Ishikawa (cell line): Measurements from ENCODE around the gene IL1RN.
A peak's percentile ranks its signal among the peaks of the same experiment; 100 is the strongest.

Source experiments
- CEBPB ChIP-seq: IDR thresholded peaks from 2 replicates; pipeline ENCODE4 v1.6.1; 2012
- CREB1 ChIP-seq: IDR thresholded peaks from 2 replicates; pipeline ENCODE4 v1.6.1; 2012; ENCODE audit warnings: low read depth
- EGR1 ChIP-seq: IDR thresholded peaks from 2 replicates; pipeline ENCODE4 v1.6.1; 2012
- EP300 ChIP-seq: IDR thresholded peaks from 2 replicates; pipeline ENCODE4 v1.6.1; 2012; ENCODE audit warnings: borderline replicate concordance
- FOXM1 ChIP-seq: IDR thresholded peaks from 2 replicates; pipeline ENCODE4 v1.6.1; 2012; ENCODE audit warnings: low read depth, borderline replicate concordance
- NFIC ChIP-seq: IDR thresholded peaks from 2 replicates; pipeline ENCODE4 v1.6.1; 2012
- RAD21 ChIP-seq: IDR thresholded peaks from 2 replicates; pipeline ENCODE4 v1.6.1; 2012; ENCODE audit warnings: low read depth
- TAF1 ChIP-seq: IDR thresholded peaks from 2 replicates; pipeline ENCODE4 v1.6.1; 2012; ENCODE audit warnings: low read depth, mild to moderate bottlenecking
- TCF12 ChIP-seq: IDR thresholded peaks from 2 replicates; pipeline ENCODE4 v1.6.1; 2012; ENCODE audit warnings: low read depth
- TEAD4 ChIP-seq: IDR thresholded peaks from 2 replicates; pipeline ENCODE4 v1.6.1; 2012
- USF1 ChIP-seq: IDR thresholded peaks from 2 replicates; pipeline ENCODE4 v1.6.1; 2012
- YY1 ChIP-seq: IDR thresholded peaks from 2 replicates; pipeline ENCODE4 v1.6.1; 2012; ENCODE audit warnings: low read depth
- ZBTB7A ChIP-seq: IDR thresholded peaks from 2 replicates; pipeline ENCODE4 v1.6.1; 2012; ENCODE audit warnings: low read depth
- TF ChIP-seq, protein P1 (sequence below): IDR thresholded peaks from 2 replicates; pipeline ENCODE4 v1.6.1; 2012
- TF ChIP-seq, protein P2 (sequence below): IDR thresholded peaks from 2 replicates; pipeline ENCODE4 v1.6.1; 2012; ENCODE audit warnings: low read depth, mild to moderate bottlenecking

The IL1RN gene

GRCh38 chr2:113134717-113135116 lies 7.3 kb downstream of the IL1RN start:
- TF ChIP-seq EGR1 (no peak), FOXM1 (no peak), USF1 (no peak), EP300 (no peak), YY1 (no peak), ZBTB7A (no peak), CREB1 (no peak), RAD21 (no peak), CEBPB (no peak), TAF1 (no peak), TCF12 (no peak), TEAD4 (no peak), NFIC (no peak)
- TF ChIP-seq, protein P1, sequence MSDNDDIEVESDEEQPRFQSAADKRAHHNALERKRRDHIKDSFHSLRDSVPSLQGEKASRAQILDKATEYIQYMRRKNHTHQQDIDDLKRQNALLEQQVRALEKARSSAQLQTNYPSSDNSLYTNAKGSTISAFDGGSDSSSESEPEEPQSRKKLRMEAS: no peak
- TF ChIP-seq, protein P2, sequence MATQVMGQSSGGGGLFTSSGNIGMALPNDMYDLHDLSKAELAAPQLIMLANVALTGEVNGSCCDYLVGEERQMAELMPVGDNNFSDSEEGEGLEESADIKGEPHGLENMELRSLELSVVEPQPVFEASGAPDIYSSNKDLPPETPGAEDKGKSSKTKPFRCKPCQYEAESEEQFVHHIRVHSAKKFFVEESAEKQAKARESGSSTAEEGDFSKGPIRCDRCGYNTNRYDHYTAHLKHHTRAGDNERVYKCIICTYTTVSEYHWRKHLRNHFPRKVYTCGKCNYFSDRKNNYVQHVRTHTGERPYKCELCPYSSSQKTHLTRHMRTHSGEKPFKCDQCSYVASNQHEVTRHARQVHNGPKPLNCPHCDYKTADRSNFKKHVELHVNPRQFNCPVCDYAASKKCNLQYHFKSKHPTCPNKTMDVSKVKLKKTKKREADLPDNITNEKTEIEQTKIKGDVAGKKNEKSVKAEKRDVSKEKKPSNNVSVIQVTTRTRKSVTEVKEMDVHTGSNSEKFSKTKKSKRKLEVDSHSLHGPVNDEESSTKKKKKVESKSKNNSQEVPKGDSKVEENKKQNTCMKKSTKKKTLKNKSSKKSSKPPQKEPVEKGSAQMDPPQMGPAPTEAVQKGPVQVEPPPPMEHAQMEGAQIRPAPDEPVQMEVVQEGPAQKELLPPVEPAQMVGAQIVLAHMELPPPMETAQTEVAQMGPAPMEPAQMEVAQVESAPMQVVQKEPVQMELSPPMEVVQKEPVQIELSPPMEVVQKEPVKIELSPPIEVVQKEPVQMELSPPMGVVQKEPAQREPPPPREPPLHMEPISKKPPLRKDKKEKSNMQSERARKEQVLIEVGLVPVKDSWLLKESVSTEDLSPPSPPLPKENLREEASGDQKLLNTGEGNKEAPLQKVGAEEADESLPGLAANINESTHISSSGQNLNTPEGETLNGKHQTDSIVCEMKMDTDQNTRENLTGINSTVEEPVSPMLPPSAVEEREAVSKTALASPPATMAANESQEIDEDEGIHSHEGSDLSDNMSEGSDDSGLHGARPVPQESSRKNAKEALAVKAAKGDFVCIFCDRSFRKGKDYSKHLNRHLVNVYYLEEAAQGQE: no peak

- TF ChIP-seq RAD21: no peak
- no peak for TF ChIP-seq CREB1
- TF ChIP-seq CEBPB: no peak
- TF ChIP-seq TCF12: no peak
- TF ChIP-seq EGR1: no peak
- no peak for TF ChIP-seq TAF1
- no peak for TF ChIP-seq EP300
- TF ChIP-seq, protein P1: no peak
Measured at GRCh38 chr2:113135317-113135716, 7.9 kb downstream of the IL1RN start.

- peak; percentile 82 for TF ChIP-seq RAD21
- no peak for TF ChIP-seq CREB1
- TF ChIP-seq, protein P1: no peak
- no peak for TF ChIP-seq ZBTB7A
Measured at GRCh38 chr2:113136828-113137775, 9.7 kb downstream of the IL1RN start.

GRCh38 chr2:113137827-113138226 lies 10.4 kb downstream of the IL1RN start:
- TF ChIP-seq RAD21 (no peak), USF1 (no peak), ZBTB7A (no peak), EGR1 (no peak), TEAD4 (no peak), CEBPB (no peak), YY1 (no peak), TCF12 (no peak), NFIC (no peak), FOXM1 (no peak)

DNA sequence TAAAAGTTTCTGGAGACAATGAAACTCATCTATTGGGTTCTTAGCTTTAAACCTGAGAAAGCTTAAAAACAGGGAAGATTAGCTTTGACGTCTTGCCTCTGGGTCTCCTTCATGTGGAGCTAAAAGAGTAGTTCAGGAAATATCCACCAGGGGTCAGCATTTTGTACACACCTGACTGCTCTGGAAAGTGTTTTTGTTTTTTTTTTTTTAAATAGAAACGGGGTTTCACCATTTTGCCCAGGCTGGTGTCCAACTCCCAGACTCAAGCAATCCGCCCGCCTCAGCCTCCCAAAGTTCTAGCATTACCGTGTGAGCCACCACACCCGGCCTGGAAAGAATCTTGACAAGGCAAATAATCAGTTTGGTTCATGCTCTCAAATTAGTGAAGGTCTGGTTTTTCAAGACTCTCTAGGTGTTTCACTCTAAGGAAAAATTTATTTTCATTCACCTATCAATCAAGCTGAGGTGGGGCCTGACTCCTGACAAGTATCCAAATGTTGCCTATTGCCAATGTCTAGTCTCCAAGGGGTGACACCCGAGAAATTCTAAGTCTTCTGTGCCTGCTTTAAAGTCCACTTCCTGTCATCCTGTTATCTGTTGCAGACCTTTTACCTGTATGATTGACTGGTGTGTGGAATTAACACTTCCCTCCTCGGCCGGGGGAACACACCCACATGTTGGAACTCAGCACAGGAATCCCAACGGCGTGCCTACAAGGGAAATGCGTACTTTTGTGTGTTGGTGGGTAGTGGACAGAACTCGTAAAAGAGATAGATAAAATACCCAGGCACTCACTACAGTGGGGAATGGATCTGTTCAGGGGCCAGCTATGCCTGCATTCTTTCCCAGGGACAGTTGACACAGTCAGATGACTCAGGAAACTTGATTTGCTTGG lies 11.3 kb downstream of the IL1RN start:
- TF ChIP-seq, protein P1: no peak
- TF ChIP-seq NFIC (0 out of 2 replicates have a peak, but pooled peaks have one; percentile 7), YY1 (peak; percentile 26; the same call in 1 of the 2 replicates), RAD21 (peak; percentile 74), CEBPB (peak; percentile 7; the same call in 1 of the 2 replicates)
- TF ChIP-seq, protein P2: no peak
